SU-DHL-6 (cell line): ENCODE results near the gene INPP5A.

ENCODE experiments used
- H2AFZ ChIP-seq: fragments of 200-600 bp; sonication (generic); 2 replicates; pipeline ENCODE4 v1.6.1; 2014; ENCODE audit warnings: low read depth, mild to moderate bottlenecking, moderate library complexity, mixed read lengths, antibody characterized with exemption, low read length; ENCODE audit not compliant: severe bottlenecking
- H3F3A ChIP-seq: fragments of 200-600 bp; shearing (Covaris generic); 2 replicates; pipeline ENCODE4 v1.6.0; 2016; ENCODE audit warnings: antibody characterized with exemption, mild to moderate bottlenecking; ENCODE audit not compliant: insufficient read depth
- H3K27ac ChIP-seq: fragments of 200-600 bp; sonication (generic); 2 replicates; pipeline ENCODE4 v1.5.1; 2016; ENCODE audit warnings: low read depth, mild to moderate bottlenecking, low read length, moderate library complexity, mixed read lengths
- H3K27me3 ChIP-seq: fragments of 200-600 bp; sonication (generic), shearing (Covaris generic); 2 replicates; pipeline ENCODE4 v1.6.0; 2014; ENCODE audit warnings: mild to moderate bottlenecking, low read length
- H3K36me3 ChIP-seq: fragments of 200-600 bp; sonication (generic); 2 replicates; pipeline ENCODE4 v1.6.1; 2014; ENCODE audit warnings: mild to moderate bottlenecking, low read length, mixed read lengths
- H3K4me2 ChIP-seq: fragments of 300-600, 200-600 bp; shearing (Covaris generic), sonication (generic); 2 replicates; pipeline ENCODE4 v1.6.0; 2014; ENCODE audit warnings: low read length, low read depth, mild to moderate bottlenecking; ENCODE audit not compliant: poor library complexity, severe bottlenecking
- H3K4me3 ChIP-seq: fragments of 200-600 bp; sonication (generic); 2 replicates; pipeline ENCODE4 v1.5.1; 2014; ENCODE audit warnings: antibody characterized with exemption, low read length, mild to moderate bottlenecking, mixed read lengths; ENCODE audit not compliant: insufficient read depth, poor library complexity, severe bottlenecking
- H3K79me2 ChIP-seq: fragments of 200-600 bp; sonication (generic); 2 replicates; pipeline ENCODE4 v1.6.1; 2014; ENCODE audit warnings: mild to moderate bottlenecking, low read length, moderate library complexity; ENCODE audit not compliant: insufficient read depth
- H3K9ac ChIP-seq: fragments of 200-600 bp; sonication (generic); 2 replicates; pipeline ENCODE4 v1.7.0; 2014; ENCODE audit warnings: mild to moderate bottlenecking, low read length
- H3K9me2 ChIP-seq: fragments of 200-600 bp; sonication (generic); replicated peaks from 2 replicates; pipeline ENCODE4 v1.6.1; 2014; ENCODE audit warnings: low read length; ENCODE audit not compliant: insufficient read depth
- H3K9me3 ChIP-seq: fragments of 200-600 bp; sonication (generic); 2 replicates; pipeline ENCODE4 v1.6.1; 2014; ENCODE audit warnings: low read length, mixed read lengths; ENCODE audit not compliant: insufficient read depth
- H4K20me1 ChIP-seq: fragments of 200-600 bp; sonication (generic); 2 replicates; pipeline ENCODE4 v1.6.1; 2014; ENCODE audit warnings: low read depth, mild to moderate bottlenecking, antibody characterized with exemption, low read length, moderate library complexity, mixed read lengths
- CTCF ChIP-seq: fragments of 200-600 bp; sonication (generic); IDR thresholded peaks from one replicate; pipeline ENCODE4 v1.5.1; 2017; ENCODE audit warnings: antibody characterized with exemption, mild to moderate bottlenecking, low read length, moderate library complexity; ENCODE audit not compliant: insufficient read depth, poor library complexity, severe bottlenecking
- EZH2phosphoT487 ChIP-seq: fragments of 200-600 bp; sonication (generic), shearing (Covaris generic); conservative IDR thresholded peaks from 2 replicates; pipeline ENCODE4 v1.6.1; 2018; ENCODE audit warnings: mild to moderate bottlenecking, antibody characterized with exemption, low read length, moderate library complexity, mixed read lengths

The INPP5A gene

GRCh38 chr10:132611026-132611910 is 73.7 kb downstream of the INPP5A start:
- no peaks in the 10 kb centered on the region for H3K27me3 ChIP-seq
- H4K20me1 ChIP-seq, result no peaks in the 10 kb centered on the region
- H3K4me2 ChIP-seq, result no peak overlapping the region
- no peak for TF ChIP-seq EZH2phosphoT487
- no peak for TF ChIP-seq CTCF
- H3K36me3 ChIP-seq, result no peaks in the 10 kb centered on the region
- no peaks in the 10 kb centered on the region for H3F3A ChIP-seq
- no peaks in the 10 kb centered on the region for H3K9me3 ChIP-seq
- no peak overlapping the region for H2AFZ ChIP-seq
- no peak overlapping the region for H3K27ac ChIP-seq
- no peak overlapping the region for H3K4me3 ChIP-seq
- no peaks in the 10 kb centered on the region for H3K79me2 ChIP-seq
- H3K9me2 ChIP-seq, result no peaks in the 10 kb centered on the region
- no peak overlapping the region for H3K9ac ChIP-seq

GRCh38 chr10:132611986-132612385 is 74.4 kb downstream of the INPP5A start:
- no peaks in the 10 kb centered on the region for H3K36me3 ChIP-seq
- no peak overlapping the region for H2AFZ ChIP-seq
- H3K9me2 ChIP-seq, result no peaks in the 10 kb centered on the region
- no peaks in the 10 kb centered on the region for H3K9me3 ChIP-seq
- H3K4me2 ChIP-seq, result no peak overlapping the region
- H3K4me3 ChIP-seq, result no peak overlapping the region
- H4K20me1 ChIP-seq, result no peaks in the 10 kb centered on the region
- H3K79me2 ChIP-seq, result no peaks in the 10 kb centered on the region
- TF ChIP-seq CTCF (no peak), EZH2phosphoT487 (no peak)
- H3K27ac ChIP-seq, result no peak overlapping the region
- no peak overlapping the region for H3K9ac ChIP-seq
- no peaks in the 10 kb centered on the region for H3F3A ChIP-seq
- H3K27me3 ChIP-seq, result no peaks in the 10 kb centered on the region

GRCh38 chr10:132612571-132613504 is 75.3 kb downstream of the INPP5A start:
- TF ChIP-seq EZH2phosphoT487 (no peak), CTCF (no peak)
- Histone ChIP-seq H3K4me2 (no peak overlapping the region), H3K79me2 (no peaks in the 10 kb centered on the region), H4K20me1 (no peaks in the 10 kb centered on the region), H3K9me2 (no peaks in the 10 kb centered on the region), H2AFZ (no peak overlapping the region), H3K9ac (no peak overlapping the region), H3K27ac (no peak overlapping the region), H3K27me3 (no peaks in the 10 kb centered on the region), H3F3A (no peaks in the 10 kb centered on the region), H3K4me3 (no peak overlapping the region), H3K36me3 (no peaks in the 10 kb centered on the region), H3K9me3 (no peaks in the 10 kb centered on the region)
